ENCODE measurements around the gene FBLN1.

FBLN1 gene

GRCh38 chr22:45529105-45529504 lies 26.4 kb downstream of the FBLN1 start:
- no peaks in the 10 kb centered on the region for H3K9me3 Mint-ChIP-seq
- no peak overlapping the region for H3K27ac Mint-ChIP-seq
- no peak overlapping the region for H3K4me3 Mint-ChIP-seq
- no peaks in the 10 kb centered on the region for H3K27me3 Mint-ChIP-seq (ENCODE audit: low read depth)
- TF ChIP-seq CTCF (IDR thresholded peaks at IDR 0.05; ENCODE audit: unreplicated experiment in 3 of 3) = no peak
- peaks cover 44% of the 10 kb centered on the region for H3K36me3 Mint-ChIP-seq (ENCODE audit: low read depth)
- peaks cover 54% of the 10 kb centered on the region for H3K4me1 Mint-ChIP-seq

GRCh38 chr22:45529971-45530575 lies 27.4 kb downstream of the FBLN1 start:
- TF ChIP-seq CTCF (IDR thresholded peaks at IDR 0.05; ENCODE audit: unreplicated experiment in 3 of 3) = no peak
- peak overlapping the region; percentile 92 to 95 (median 95) for H3K27ac Mint-ChIP-seq

GRCh38 chr22:45531441-45532234 lies 29.0 kb downstream of the FBLN1 start:
- Mint-ChIP-seq H3K4me3 (peak overlapping the region in 2 of 3 experiments; percentile 3 to 34), H3K27me3 (ENCODE audit: low read depth) (no peaks in the 10 kb centered on the region), H3K4me1 (peaks cover 68% of the 10 kb centered on the region), H3K27ac (peak overlapping the region; percentile 71 to 92 (median 78)), H3K9me3 (no peaks in the 10 kb centered on the region), H3K36me3 (ENCODE audit: low read depth) (peaks cover 57% of the 10 kb centered on the region)
- no peak for TF ChIP-seq CTCF (IDR thresholded peaks at IDR 0.05; ENCODE audit: unreplicated experiment in 3 of 3)

More at GRCh38 chr22:45529971-45530575, 27.4 kb downstream of the FBLN1 start:
- Mint-ChIP-seq H3K4me1 (peaks cover 63% of the 10 kb centered on the region), H3K4me3 (peak overlapping the region in 2 of 3 experiments; percentile 51 to 71), H3K9me3 (no peaks in the 10 kb centered on the region), H3K27me3 (ENCODE audit: low read depth) (no peaks in the 10 kb centered on the region), H3K36me3 (ENCODE audit: low read depth) (peaks cover 49% of the 10 kb centered on the region)

GRCh38 chr22:45532235-45532631 lies 29.6 kb downstream of the FBLN1 start:
- Mint-ChIP-seq H3K4me3 (peak overlapping the region in 2 of 3 experiments; percentile 3 to 34), H3K27ac (peak overlapping the region; percentile 71 to 92 (median 78)), H3K36me3 (ENCODE audit: low read depth) (peaks cover 56% of the 10 kb centered on the region), H3K4me1 (peaks cover 66% of the 10 kb centered on the region), H3K9me3 (no peaks in the 10 kb centered on the region), H3K27me3 (ENCODE audit: low read depth) (no peaks in the 10 kb centered on the region)
- TF ChIP-seq CTCF (IDR thresholded peaks at IDR 0.05; ENCODE audit: unreplicated experiment in 3 of 3) = no peak

- H3K27me3 Mint-ChIP-seq (ENCODE audit: low read depth) = no peaks in the 10 kb centered on the region
- peaks cover 65% of the 10 kb centered on the region for H3K4me1 Mint-ChIP-seq
- H3K36me3 Mint-ChIP-seq (ENCODE audit: low read depth) = peaks cover 49% of the 10 kb centered on the region
- no peak for TF ChIP-seq CTCF (IDR thresholded peaks at IDR 0.05; ENCODE audit: unreplicated experiment in 3 of 3)
- peak overlapping the region; percentile 82 to 93 (median 86) for H3K27ac Mint-ChIP-seq
- H3K9me3 Mint-ChIP-seq = no peaks in the 10 kb centered on the region
- H3K4me3 Mint-ChIP-seq = peak overlapping the region in 1 of 3 experiments; percentile 58
Measured at GRCh38 chr22:45533703-45534102, 31.0 kb downstream of the FBLN1 start.

Data from nephron (organoid).